Ishikawa (cell line): ENCODE measurements around the gene BAG5.

Experiments
- CREB1 ChIP-seq: IDR thresholded peaks from 2 replicates; pipeline ENCODE4 v1.6.1; 2012; ENCODE audit warnings: low read depth
- EP300 ChIP-seq: IDR thresholded peaks from 2 replicates; pipeline ENCODE4 v1.6.1; 2012; ENCODE audit warnings: borderline replicate concordance
- FOXM1 ChIP-seq: IDR thresholded peaks from 2 replicates; pipeline ENCODE4 v1.6.1; 2012; ENCODE audit warnings: low read depth, borderline replicate concordance
- MAX ChIP-seq: IDR thresholded peaks from 2 replicates; pipeline ENCODE4 v1.6.1; 2012
- RAD21 ChIP-seq: IDR thresholded peaks from 2 replicates; pipeline ENCODE4 v1.6.1; 2012; ENCODE audit warnings: low read depth
- REST ChIP-seq: IDR thresholded peaks from 2 replicates; pipeline ENCODE4 v1.6.1; 2012; ENCODE audit warnings: low read depth, mild to moderate bottlenecking
- TAF1 ChIP-seq: IDR thresholded peaks from 2 replicates; pipeline ENCODE4 v1.6.1; 2012; ENCODE audit warnings: low read depth, mild to moderate bottlenecking
- USF1 ChIP-seq: IDR thresholded peaks from 2 replicates; pipeline ENCODE4 v1.6.1; 2012
- YY1 ChIP-seq: IDR thresholded peaks from 2 replicates; pipeline ENCODE4 v1.6.1; 2012; ENCODE audit warnings: low read depth

- no peak for TF ChIP-seq MAX
- TF ChIP-seq RAD21 = no peak
- no peak for TF ChIP-seq TAF1
- no peak for TF ChIP-seq CREB1
- no peak for TF ChIP-seq FOXM1
- TF ChIP-seq EP300 = no peak
- no peak for TF ChIP-seq YY1
- TF ChIP-seq USF1 = no peak
- no peak for TF ChIP-seq REST
These were observed 21.4 kb downstream of the BAG5 start for GRCh38 chr14:103540821-103541708.
